K562 (cell line): ENCODE data around the gene MGAT4C.

ENCODE experiments used
- CTCF ChIP-seq, 3 experiments: IDR thresholded peaks in 2 of 3; conservative IDR thresholded peaks in 1 of 3; 2 replicates each; pipeline ENCODE4 v1.5.1; 2011 to 2012; ENCODE audit warnings: low read length in 3 of 3, mild to moderate bottlenecking in 3 of 3, control low read depth in 2 of 3, improper control_type of control experiment in 1 of 3, inconsistent platforms in 1 of 3, low read depth in 1 of 3, mixed read lengths in 1 of 3, moderate library complexity in 1 of 3; ENCODE audit not compliant: insufficient read depth in 2 of 3
- ETV1 ChIP-seq: fragments of 450-650 bp; conservative IDR thresholded peaks from 2 replicates; pipeline ENCODE4 v1.6.1; 2016; ENCODE audit warnings: missing genetic modification characterization, control low read depth, low read depth, missing compliant biosample characterization
- EWSR1 ChIP-seq: fragments of 450-650 bp; IDR thresholded peaks from 2 replicates; pipeline ENCODE4 v1.6.1; 2018; ENCODE audit warnings: borderline replicate concordance, mild to moderate bottlenecking, low read depth, moderate library complexity; ENCODE audit not compliant: partially characterized antibody
- EZH2 ChIP-seq: IDR thresholded peaks from 2 replicates; pipeline ENCODE4 v1.6.1; 2012; ENCODE audit warnings: low read depth, mild to moderate bottlenecking, inconsistent platforms, low read length, borderline replicate concordance
- POLR2A ChIP-seq: fragments of 450-650 bp; conservative IDR thresholded peaks from 2 replicates; pipeline ENCODE4 v1.6.1; 2016

GRCh38 chr12:86249851-86250250 is 6.3 kb downstream of the MGAT4C start:
- no peak for TF ChIP-seq ETV1 (tag)
- no peak for TF ChIP-seq EZH2
- TF ChIP-seq POLR2A, result no peak
- no peak for TF ChIP-seq CTCF (IDR thresholded peaks at IDR 0.05 in 2 of 3, conservative IDR thresholded peaks at IDR 0.05 in 1 of 3; ENCODE audit: insufficient read depth in 2 of 3, low read depth in 1 of 3, low read length in 3 of 3)
- no peak for TF ChIP-seq EWSR1
